Adipocyte (in vitro differentiated cells): ENCODE measurements around the gene ATP8B3.

Source experiments
- DNase-seq: peaks from one replicate; pipeline ENCODE4 v3.0.0-alpha.2; 2015; ENCODE audit warnings: low read depth
- H3K27me3 ChIP-seq: replicated peaks from 2 replicates; pipeline ENCODE4 v1.7.0; 2013; ENCODE audit warnings: mild to moderate bottlenecking, low read length, moderate library complexity; ENCODE audit not compliant: control insufficient read depth, insufficient read depth
- H3K36me3 ChIP-seq: 2 replicates; pipeline ENCODE4 v1.7.0; 2013; ENCODE audit warnings: low read length, mild to moderate bottlenecking, moderate library complexity; ENCODE audit not compliant: control insufficient read depth, insufficient read depth, severe bottlenecking
- H3K4me1 ChIP-seq: 2 replicates; pipeline ENCODE4 v1.7.0; 2013; ENCODE audit warnings: mild to moderate bottlenecking, low read length, moderate library complexity; ENCODE audit not compliant: control insufficient read depth, insufficient read depth
- H3K4me3 ChIP-seq: 2 replicates; pipeline ENCODE4 v1.7.0; 2013; ENCODE audit warnings: mild to moderate bottlenecking, low read length, moderate library complexity
- H3K9ac ChIP-seq: 2 replicates; pipeline ENCODE4 v1.7.0; 2013; ENCODE audit warnings: mild to moderate bottlenecking, low read length, moderate library complexity
- H3K9me3 ChIP-seq: 2 replicates; pipeline ENCODE4 v1.7.0; 2013; ENCODE audit warnings: mild to moderate bottlenecking, low read length, moderate library complexity; ENCODE audit not compliant: control insufficient read depth

ATP8B3 gene

GRCh38 chr19:1840541-1841115 is 28.6 kb upstream of the ATP8B3 start:
- Histone ChIP-seq H3K9ac (peak overlapping the region; percentile 15), H3K4me1 (peaks cover 30% of the 10 kb centered on the region), H3K27me3 (no peaks in the 10 kb centered on the region), H3K36me3 (no peaks in the 10 kb centered on the region), H3K4me3 (peak overlapping the region; percentile 16), H3K9me3 (no peaks in the 10 kb centered on the region)
- DNase-seq, result no peak

- Histone ChIP-seq H3K9ac (no peak overlapping the region), H3K36me3 (no peaks in the 10 kb centered on the region)
These were observed 27.8 kb upstream of the ATP8B3 start for GRCh38 chr19:1839658-1840540.

GRCh38 chr19:1837625-1838105 is 25.6 kb upstream of the ATP8B3 start:
- peak overlapping the region; percentile 68 for H3K4me3 ChIP-seq
- H3K9me3 ChIP-seq, result no peaks in the 10 kb centered on the region
- peak overlapping the region; percentile 72 for H3K9ac ChIP-seq
- H3K27me3 ChIP-seq, result no peaks in the 10 kb centered on the region
- peak; percentile 65 for DNase-seq
- H3K4me1 ChIP-seq, result peaks cover 18% of the 10 kb centered on the region
- no peaks in the 10 kb centered on the region for H3K36me3 ChIP-seq

More at GRCh38 chr19:1839658-1840540, 27.8 kb upstream of the ATP8B3 start:
- Histone ChIP-seq H3K4me3 (no peak overlapping the region), H3K9me3 (no peaks in the 10 kb centered on the region), H3K27me3 (no peaks in the 10 kb centered on the region), H3K4me1 (peaks cover 26% of the 10 kb centered on the region)
- no peak for DNase-seq

GRCh38 chr19:1837222-1837565 is 25.1 kb upstream of the ATP8B3 start:
- no peaks in the 10 kb centered on the region for H3K36me3 ChIP-seq
- H3K4me1 ChIP-seq, result peaks cover 18% of the 10 kb centered on the region
- DNase-seq, result no peak
- no peaks in the 10 kb centered on the region for H3K9me3 ChIP-seq
- H3K27me3 ChIP-seq, result no peaks in the 10 kb centered on the region
- H3K4me3 ChIP-seq, result no peak overlapping the region
- H3K9ac ChIP-seq, result peak overlapping the region; percentile 72

DNA sequence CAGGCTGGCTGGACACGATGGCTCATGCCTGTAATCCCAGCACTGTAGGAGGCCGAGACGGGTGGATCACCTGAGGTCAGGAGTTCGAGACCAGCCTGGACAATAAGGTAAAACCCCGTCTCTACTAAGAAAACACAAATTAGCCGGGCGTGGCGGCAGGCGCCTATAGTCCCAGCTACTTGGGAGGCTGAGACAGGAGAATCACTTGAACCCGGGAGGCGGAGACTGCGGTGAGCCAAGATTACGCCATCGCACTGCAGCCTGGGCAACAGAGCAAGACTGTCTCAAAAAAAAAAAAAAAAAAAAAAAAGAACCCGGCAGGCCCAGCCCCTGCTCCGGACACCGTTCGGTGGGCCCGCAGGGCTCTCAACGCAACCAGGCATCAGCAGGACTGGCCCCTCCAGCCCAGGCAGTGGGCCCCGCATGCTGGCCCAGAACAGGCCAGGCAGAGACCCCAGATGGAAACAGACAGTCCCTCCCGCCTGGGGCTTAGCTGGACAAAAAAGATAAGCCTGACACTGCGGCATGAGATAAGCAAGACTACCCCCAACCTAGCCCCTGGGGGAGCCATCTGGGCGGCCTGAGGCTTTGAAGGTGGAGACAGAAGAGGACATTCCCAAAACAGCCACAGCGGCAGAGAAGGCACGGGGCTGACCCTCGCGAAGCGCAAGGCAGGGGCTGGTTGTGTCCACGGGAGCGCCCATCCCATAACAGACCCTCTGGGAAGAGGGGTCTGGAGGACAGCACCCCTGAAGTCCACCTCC is 24.6 kb upstream of the ATP8B3 start:
- no peak for DNase-seq
- no peaks in the 10 kb centered on the region for H3K9me3 ChIP-seq
- H3K9ac ChIP-seq, result no peak overlapping the region
- H3K36me3 ChIP-seq, result no peaks in the 10 kb centered on the region
- H3K27me3 ChIP-seq, result no peaks in the 10 kb centered on the region
- H3K4me3 ChIP-seq, result no peak overlapping the region
- H3K4me1 ChIP-seq, result peaks cover 18% of the 10 kb centered on the region

DNA sequence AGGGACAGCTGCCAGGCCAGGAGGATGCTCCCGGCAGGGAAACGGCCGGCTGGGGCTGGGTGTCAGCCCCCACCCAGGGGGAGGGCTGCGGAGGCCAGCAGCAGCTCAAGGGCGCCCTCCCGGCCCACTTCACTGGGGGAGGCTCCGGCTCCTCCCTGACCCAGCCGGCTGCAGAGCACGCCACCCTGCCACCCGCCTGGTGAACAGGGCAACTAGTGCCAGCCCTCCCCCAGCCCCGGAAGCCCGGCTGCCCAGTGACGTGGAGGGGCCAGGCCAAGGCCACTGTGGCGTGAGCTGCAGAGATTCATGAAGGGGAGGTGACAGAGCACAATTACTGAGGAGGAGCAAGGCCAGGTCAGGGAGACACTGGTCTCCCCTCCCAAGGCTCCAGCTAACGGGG is 21.5 kb upstream of the ATP8B3 start:
- Histone ChIP-seq H3K4me3 (no peak overlapping the region), H3K9me3 (no peaks in the 10 kb centered on the region), H3K27me3 (no peaks in the 10 kb centered on the region), H3K9ac (no peak overlapping the region), H3K36me3 (peaks cover 6% of the 10 kb centered on the region), H3K4me1 (peaks cover 16% of the 10 kb centered on the region)
- no peak for DNase-seq

DNA sequence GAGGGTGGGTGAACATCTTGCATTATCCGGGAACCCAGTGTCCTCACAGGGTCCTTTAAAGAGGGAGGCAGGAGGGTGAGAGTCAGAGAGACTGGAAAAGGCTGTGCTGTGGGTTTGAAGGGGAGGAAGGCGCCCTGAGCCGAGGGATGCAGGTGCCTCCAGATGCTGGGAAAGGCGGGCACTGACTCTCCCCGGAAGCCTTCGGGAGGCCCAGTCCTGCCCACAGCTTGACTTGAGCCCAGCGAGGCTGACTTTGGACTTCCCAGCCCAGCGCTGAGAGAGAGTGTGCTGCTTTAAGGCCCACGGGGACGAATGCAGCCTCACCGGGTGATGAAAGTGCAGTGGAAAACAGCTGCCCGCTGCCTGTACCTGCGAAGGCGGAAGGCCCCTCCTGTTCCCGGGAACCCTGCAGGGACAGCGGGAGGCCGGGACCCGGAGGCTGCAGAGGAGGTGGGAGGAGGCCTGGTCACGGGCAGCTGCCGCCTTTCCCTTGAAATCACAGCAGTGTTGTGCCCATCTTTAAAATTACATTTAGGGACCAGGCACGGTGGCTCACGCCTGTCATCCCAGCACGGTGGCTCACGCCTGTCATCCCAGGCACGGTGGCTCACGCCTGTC is 20.1 kb upstream of the ATP8B3 start:
- no peaks in the 10 kb centered on the region for H3K9me3 ChIP-seq
- no peak overlapping the region for H3K4me3 ChIP-seq
- peaks cover 5% of the 10 kb centered on the region for H3K4me1 ChIP-seq
- peaks cover 10% of the 10 kb centered on the region for H3K36me3 ChIP-seq
- no peak overlapping the region for H3K9ac ChIP-seq
- H3K27me3 ChIP-seq, result no peaks in the 10 kb centered on the region
- no peak for DNase-seq

DNA sequence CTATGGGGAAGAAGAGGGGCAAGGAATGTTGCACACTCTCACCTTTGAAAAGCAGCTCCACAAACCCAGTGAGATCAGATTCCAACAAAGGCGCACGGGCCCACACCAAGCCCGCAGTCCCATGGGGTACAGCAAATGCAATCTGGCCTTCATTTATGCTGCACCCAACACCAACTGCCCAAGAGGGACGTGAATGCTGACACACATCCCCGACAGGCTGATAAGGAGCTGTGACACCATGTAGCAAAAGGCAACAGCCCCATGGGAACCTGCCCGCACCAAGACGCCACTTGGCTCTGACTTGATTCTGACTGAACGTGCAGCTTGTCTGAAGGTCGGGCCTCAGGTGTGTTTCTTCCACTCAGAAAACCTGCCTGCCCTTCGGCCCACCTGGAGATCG is 18.9 kb upstream of the ATP8B3 start:
- no peak for DNase-seq

DNA sequence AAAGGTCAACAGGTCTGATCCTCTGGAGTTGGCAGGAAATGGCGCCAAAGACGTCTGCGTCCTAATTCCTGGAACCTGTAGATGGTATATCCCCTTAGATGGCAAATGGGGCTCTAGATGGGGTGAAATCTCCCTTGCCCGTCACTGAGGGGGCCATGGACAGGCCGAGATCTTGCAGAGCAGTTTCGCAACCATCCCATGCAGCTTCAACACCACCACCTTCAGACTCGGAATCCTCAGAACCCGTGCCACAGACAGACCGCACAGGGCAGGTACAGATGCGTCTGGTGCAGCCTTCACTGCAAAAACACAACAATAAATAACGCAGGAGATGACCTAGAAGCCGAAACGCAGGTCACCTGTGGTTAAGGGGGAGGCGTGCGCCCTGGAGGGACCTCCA is 18.5 kb upstream of the ATP8B3 start:
- no peaks in the 10 kb centered on the region for H3K9me3 ChIP-seq
- H3K27me3 ChIP-seq, result no peaks in the 10 kb centered on the region
- no peak for DNase-seq
- H3K4me1 ChIP-seq, result peaks cover 4% of the 10 kb centered on the region
- no peak overlapping the region for H3K9ac ChIP-seq
- H3K36me3 ChIP-seq, result peaks cover 10% of the 10 kb centered on the region
- no peak overlapping the region for H3K4me3 ChIP-seq

More for the DNA sequence above, 18.9 kb upstream of the ATP8B3 start:
- Histone ChIP-seq H3K4me3 (no peak overlapping the region), H3K4me1 (peaks cover under 1% of the 10 kb centered on the region), H3K9ac (no peak overlapping the region), H3K36me3 (peaks cover 10% of the 10 kb centered on the region), H3K9me3 (no peaks in the 10 kb centered on the region), H3K27me3 (no peaks in the 10 kb centered on the region)

GRCh38 chr19:1829958-1830357 is 17.9 kb upstream of the ATP8B3 start:
- no peak for DNase-seq
- Histone ChIP-seq H3K27me3 (no peaks in the 10 kb centered on the region), H3K9me3 (no peaks in the 10 kb centered on the region), H3K36me3 (peaks cover 10% of the 10 kb centered on the region), H3K9ac (no peak overlapping the region), H3K4me3 (no peak overlapping the region), H3K4me1 (peaks cover 4% of the 10 kb centered on the region)
